PFSK-1 (cell line): ENCODE measurements around the gene TFDP2.

Source experiments
- POLR2AphosphoS5 ChIP-seq: IDR thresholded peaks from 2 replicates; pipeline ENCODE4 v1.6.1; 2012; ENCODE audit warnings: low read depth, mild to moderate bottlenecking, control low read depth, low read length, moderate library complexity
- SIN3A ChIP-seq: IDR thresholded peaks from 2 replicates; pipeline ENCODE4 v1.6.1; 2012; ENCODE audit warnings: mild to moderate bottlenecking, low read length, moderate library complexity, borderline replicate concordance; ENCODE audit not compliant: insufficient read depth
- TAF1 ChIP-seq: IDR thresholded peaks from 2 replicates; pipeline ENCODE4 v1.6.1; 2012; ENCODE audit warnings: low read length, control low read depth, borderline replicate concordance; ENCODE audit not compliant: insufficient read depth
- TF ChIP-seq, protein P1 (sequence below), 2 experiments: IDR thresholded peaks; 2 replicates each; pipeline versions ENCODE4 v1.6.1 to v1.8.0; 2011 to 2012; ENCODE audit warnings: low read depth in 2 of 2, low read length in 2 of 2, control low read depth in 1 of 2, inconsistent platforms in 1 of 2, mild to moderate bottlenecking in 1 of 2, moderate library complexity in 1 of 2; ENCODE audit not compliant: insufficient read depth in 1 of 2

GRCh38 chr3:141994856-141995255 is 154.5 kb downstream of the TFDP2 start:
- TF ChIP-seq, protein P1, sequence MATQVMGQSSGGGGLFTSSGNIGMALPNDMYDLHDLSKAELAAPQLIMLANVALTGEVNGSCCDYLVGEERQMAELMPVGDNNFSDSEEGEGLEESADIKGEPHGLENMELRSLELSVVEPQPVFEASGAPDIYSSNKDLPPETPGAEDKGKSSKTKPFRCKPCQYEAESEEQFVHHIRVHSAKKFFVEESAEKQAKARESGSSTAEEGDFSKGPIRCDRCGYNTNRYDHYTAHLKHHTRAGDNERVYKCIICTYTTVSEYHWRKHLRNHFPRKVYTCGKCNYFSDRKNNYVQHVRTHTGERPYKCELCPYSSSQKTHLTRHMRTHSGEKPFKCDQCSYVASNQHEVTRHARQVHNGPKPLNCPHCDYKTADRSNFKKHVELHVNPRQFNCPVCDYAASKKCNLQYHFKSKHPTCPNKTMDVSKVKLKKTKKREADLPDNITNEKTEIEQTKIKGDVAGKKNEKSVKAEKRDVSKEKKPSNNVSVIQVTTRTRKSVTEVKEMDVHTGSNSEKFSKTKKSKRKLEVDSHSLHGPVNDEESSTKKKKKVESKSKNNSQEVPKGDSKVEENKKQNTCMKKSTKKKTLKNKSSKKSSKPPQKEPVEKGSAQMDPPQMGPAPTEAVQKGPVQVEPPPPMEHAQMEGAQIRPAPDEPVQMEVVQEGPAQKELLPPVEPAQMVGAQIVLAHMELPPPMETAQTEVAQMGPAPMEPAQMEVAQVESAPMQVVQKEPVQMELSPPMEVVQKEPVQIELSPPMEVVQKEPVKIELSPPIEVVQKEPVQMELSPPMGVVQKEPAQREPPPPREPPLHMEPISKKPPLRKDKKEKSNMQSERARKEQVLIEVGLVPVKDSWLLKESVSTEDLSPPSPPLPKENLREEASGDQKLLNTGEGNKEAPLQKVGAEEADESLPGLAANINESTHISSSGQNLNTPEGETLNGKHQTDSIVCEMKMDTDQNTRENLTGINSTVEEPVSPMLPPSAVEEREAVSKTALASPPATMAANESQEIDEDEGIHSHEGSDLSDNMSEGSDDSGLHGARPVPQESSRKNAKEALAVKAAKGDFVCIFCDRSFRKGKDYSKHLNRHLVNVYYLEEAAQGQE (IDR thresholded peaks at IDR 0.05; ENCODE audit: insufficient read depth in 1 of 2, low read depth in 2 of 2, low read length in 2 of 2), result no peak
- TF ChIP-seq POLR2AphosphoS5 (no peak), TAF1 (no peak), SIN3A (no peak)
